GM12892 (cell line): Measurements from ENCODE around the gene C10orf90.

Source experiments
- POLR2A ChIP-seq: IDR thresholded peaks from 2 replicates; pipeline ENCODE4 v1.6.1; 2011; ENCODE audit warnings: low read depth, low read length, control low read depth
- POLR2AphosphoS5 ChIP-seq: IDR thresholded peaks from 2 replicates; pipeline ENCODE4 v1.6.1; 2011; ENCODE audit warnings: low read depth, low read length, control low read depth

- TF ChIP-seq POLR2AphosphoS5 (no peak), POLR2A (no peak)
Observed at GRCh38 chr10:126691456-126691855, 21.0 kb upstream of the C10orf90 start.
